MM.1S (cell line): Measurements from ENCODE around the gene MEA1.

Experiments
- DNase-seq: peaks from one replicate; pipeline ENCODE4 v3.0.0-alpha.2; 2015
- H2AFZ ChIP-seq: fragments of 300-600 bp; sonication (generic); 2 replicates; pipeline ENCODE4 v1.6.0; 2016; ENCODE audit warnings: antibody characterized with exemption, low read length
- H3F3A ChIP-seq: fragments of 300-600 bp; sonication (generic); 2 replicates; pipeline ENCODE4 v1.6.1; 2016; ENCODE audit warnings: mild to moderate bottlenecking, antibody characterized with exemption, low read length, moderate library complexity, mixed read lengths; ENCODE audit not compliant: insufficient read depth
- H3K27ac ChIP-seq: fragments of 300-600 bp; sonication (generic); 2 replicates; pipeline ENCODE4 v1.5.1; 2016; ENCODE audit warnings: mild to moderate bottlenecking, low read length
- H3K27me3 ChIP-seq: fragments of 300-600 bp; sonication (generic); replicated peaks from 2 replicates; pipeline ENCODE4 v1.6.0; 2016; ENCODE audit warnings: low read length; ENCODE audit not compliant: insufficient read depth
- H3K36me3 ChIP-seq: fragments of 300-600 bp; sonication (generic); replicated peaks from 2 replicates; pipeline ENCODE4 v1.6.1; 2016; ENCODE audit warnings: mild to moderate bottlenecking, low read length, mixed read lengths; ENCODE audit not compliant: insufficient read depth
- H3K4me1 ChIP-seq: fragments of 300-600 bp; sonication (generic); 2 replicates; pipeline ENCODE4 v1.6.1; 2016; ENCODE audit warnings: low read length, mixed read lengths
- H3K4me2 ChIP-seq: fragments of 300-600 bp; sonication (generic); 2 replicates; pipeline ENCODE4 v1.6.0; 2016; ENCODE audit warnings: low read depth, low read length
- H3K4me3 ChIP-seq: fragments of 300-600 bp; sonication (generic); 2 replicates; pipeline ENCODE4 v1.5.1; 2016; ENCODE audit warnings: low read length, mixed read lengths
- H3K79me2 ChIP-seq: fragments of 300-600 bp; sonication (generic); 2 replicates; pipeline ENCODE4 v1.6.1; 2016; ENCODE audit warnings: mixed run types, low read length, mixed read lengths
- H3K9ac ChIP-seq: fragments of 300-600 bp; sonication (generic); 2 replicates; pipeline ENCODE4 v1.6.1; 2016; ENCODE audit warnings: low read length, mixed read lengths
- H3K9me2 ChIP-seq: fragments of 300-600 bp; sonication (generic); replicated peaks from 2 replicates; pipeline ENCODE4 v1.6.1; 2016; ENCODE audit warnings: mild to moderate bottlenecking, low read length, mixed read lengths; ENCODE audit not compliant: insufficient read depth
- H3K9me3 ChIP-seq: fragments of 300-600 bp; sonication (generic); replicated peaks from 2 replicates; pipeline ENCODE4 v1.6.1; 2016; ENCODE audit warnings: mild to moderate bottlenecking, low read length, mixed read lengths; ENCODE audit not compliant: insufficient read depth
- H4K20me1 ChIP-seq: fragments of 300-600 bp; sonication (generic); 2 replicates; pipeline ENCODE4 v1.6.1; 2016; ENCODE audit warnings: mild to moderate bottlenecking, low read length, moderate library complexity, mixed read lengths; ENCODE audit not compliant: insufficient read depth
- CTCF ChIP-seq: fragments of 300-600 bp; sonication (generic); IDR thresholded peaks from 2 replicates; pipeline ENCODE4 v1.5.1; 2016; ENCODE audit warnings: antibody characterized with exemption, low read length, mixed read lengths
- EZH2 ChIP-seq: fragments of 300-600 bp; sonication (generic); optimal IDR thresholded peaks from 2 replicates; pipeline ENCODE3; 2017; ENCODE audit warnings: low read depth, mild to moderate bottlenecking, antibody characterized with exemption, low read length, mixed read lengths
- EZH2phosphoT487 ChIP-seq: fragments of 300-600 bp; sonication (generic); IDR thresholded peaks from 2 replicates; pipeline ENCODE4 v1.6.1; 2018; ENCODE audit warnings: antibody characterized with exemption, low read length

MEA1 gene

GRCh38 chr6:42973926-42974325 is 39.8 kb downstream of the MEA1 start:
- no peaks in the 10 kb centered on the region for H4K20me1 ChIP-seq
- no peaks in the 10 kb centered on the region for H3K9me2 ChIP-seq
- H3K79me2 ChIP-seq, result peaks cover 17% of the 10 kb centered on the region
- H3K4me3 ChIP-seq, result no peak overlapping the region
- TF ChIP-seq CTCF, result no peak
- no peak for TF ChIP-seq EZH2phosphoT487
- no peak for TF ChIP-seq EZH2
- no peak overlapping the region for H3K27ac ChIP-seq
- no peak overlapping the region for H3K4me2 ChIP-seq
- H3K4me1 ChIP-seq, result peaks cover 4% of the 10 kb centered on the region; the same call in 1 of the 2 replicates
- H3K9ac ChIP-seq, result no peak overlapping the region
- H3K36me3 ChIP-seq, result no peaks in the 10 kb centered on the region
- no peaks in the 10 kb centered on the region for H3K27me3 ChIP-seq
- no peaks in the 10 kb centered on the region for H3K9me3 ChIP-seq
- no peak overlapping the region for H2AFZ ChIP-seq
- no peaks in the 10 kb centered on the region for H3F3A ChIP-seq
- no peak for DNase-seq

GRCh38 chr6:42971746-42972327 is 41.9 kb downstream of the MEA1 start:
- Histone ChIP-seq H3K79me2 (0 out of 2 replicates have a peak, but pooled peaks cover 2% of the 10 kb centered on the region), H3F3A (no peaks in the 10 kb centered on the region), H3K36me3 (no peaks in the 10 kb centered on the region), H3K9me2 (no peaks in the 10 kb centered on the region), H3K4me3 (no peak overlapping the region), H3K27me3 (no peaks in the 10 kb centered on the region), H3K4me2 (no peak overlapping the region), H4K20me1 (no peaks in the 10 kb centered on the region), H3K4me1 (no peaks in the 10 kb centered on the region), H3K9me3 (no peaks in the 10 kb centered on the region), H2AFZ (no peak overlapping the region), H3K9ac (no peak overlapping the region), H3K27ac (no peak overlapping the region)
- no peak for TF ChIP-seq EZH2
- no peak for TF ChIP-seq CTCF
- no peak for TF ChIP-seq EZH2phosphoT487
- no peak for DNase-seq

GRCh38 chr6:42970871-42971612 is 42.7 kb downstream of the MEA1 start:
- no peaks in the 10 kb centered on the region for H4K20me1 ChIP-seq
- no peak overlapping the region for H3K9ac ChIP-seq
- no peaks in the 10 kb centered on the region for H3K79me2 ChIP-seq
- H3K27ac ChIP-seq, result no peak overlapping the region
- no peak overlapping the region for H3K4me3 ChIP-seq
- H2AFZ ChIP-seq, result no peak overlapping the region
- DNase-seq, result no peak
- no peaks in the 10 kb centered on the region for H3K27me3 ChIP-seq
- H3K4me1 ChIP-seq, result no peaks in the 10 kb centered on the region
- no peaks in the 10 kb centered on the region for H3K36me3 ChIP-seq
- no peaks in the 10 kb centered on the region for H3K9me3 ChIP-seq
- TF ChIP-seq CTCF, result no peak
- TF ChIP-seq EZH2phosphoT487, result no peak
- TF ChIP-seq EZH2, result no peak
- no peaks in the 10 kb centered on the region for H3K9me2 ChIP-seq
- H3F3A ChIP-seq, result no peaks in the 10 kb centered on the region
- H3K4me2 ChIP-seq, result no peak overlapping the region
